Activated CD4-positive, alpha-beta T cell treated with anti-CD3 and anti-CD28 coated beads, Interleukin-10, Interleukin-2, amounts not matched to agents 100 ng/mL and 50 ng/mL, durations not matched to agents 16 hours and 8 hours (primary cell): Measurements from ENCODE around the gene PARN.

Source experiments
- DNase-seq: peaks from one replicate; pipeline ENCODE4 v3.0.0-alpha.2; 2020

Gene PARN

GRCh38 chr16:14495213-14496046 lies 134.6 kb downstream of the PARN start:
- no peak for DNase-seq

DNA sequence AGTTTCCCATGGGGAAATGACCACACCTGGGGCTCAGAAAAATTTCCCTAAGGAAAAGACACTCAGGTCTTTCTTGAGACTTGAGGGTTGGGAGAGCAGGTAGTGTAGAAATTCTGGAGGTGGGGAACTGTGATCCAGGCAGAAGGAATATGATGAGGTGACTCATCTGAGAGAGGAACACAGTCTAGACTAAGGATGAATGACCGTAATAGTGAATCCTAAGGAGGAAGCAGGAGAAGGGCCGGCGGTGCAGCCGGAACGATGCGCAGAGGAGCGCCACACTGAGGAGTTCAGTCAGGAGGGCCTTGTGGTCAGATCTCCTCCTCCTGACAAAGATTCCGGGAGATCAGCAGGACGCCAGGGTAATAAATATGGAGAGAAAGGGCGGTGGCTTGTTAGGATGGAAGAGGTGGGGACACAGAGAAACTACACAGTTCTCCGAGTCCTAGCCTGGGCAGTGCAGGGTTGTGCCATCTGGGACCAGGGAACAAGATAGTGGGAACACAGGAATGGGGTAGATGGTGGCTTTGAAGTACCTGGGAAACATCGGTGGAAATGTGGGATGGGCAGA lies 135.6 kb downstream of the PARN start:
- DNase-seq = no peak

DNA sequence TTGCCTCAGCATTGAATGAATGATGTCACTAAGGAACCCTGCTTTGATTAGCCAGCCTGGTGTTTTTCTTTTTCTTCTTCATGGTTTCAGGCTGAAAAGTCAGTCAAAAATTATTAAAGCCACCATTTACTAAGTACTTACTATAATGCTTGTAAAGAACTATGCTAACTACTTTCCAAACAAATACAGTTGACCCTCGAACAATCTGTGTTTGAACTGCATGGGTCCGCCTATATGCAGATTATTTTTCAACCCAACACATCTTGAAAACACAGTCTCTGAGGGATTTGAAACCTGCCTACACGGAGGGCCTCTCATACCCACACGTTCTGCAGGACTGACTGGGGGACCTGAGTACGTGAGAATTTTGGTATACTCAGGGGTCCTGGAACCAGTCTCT lies 136.3 kb downstream of the PARN start:
- no peak for DNase-seq

DNA sequence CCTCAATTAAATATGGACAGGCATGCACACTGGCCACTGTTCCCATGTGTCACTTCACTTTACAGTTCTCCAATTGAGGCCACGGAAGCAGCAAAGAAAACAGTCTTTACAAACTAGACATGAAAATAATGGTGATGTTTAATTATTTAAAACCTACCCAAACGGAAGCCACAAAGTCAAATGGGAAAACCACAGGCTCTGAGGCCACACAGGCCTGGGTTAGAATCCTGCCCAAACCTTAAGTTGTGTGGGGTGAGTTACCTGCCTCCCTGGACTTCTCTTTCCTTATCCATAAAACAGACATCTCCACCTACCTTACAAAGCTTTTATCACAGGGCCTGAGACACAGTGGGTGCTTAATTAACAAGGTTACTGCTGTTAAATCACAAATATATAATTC lies 137.4 kb downstream of the PARN start:
- no peak for DNase-seq

DNA sequence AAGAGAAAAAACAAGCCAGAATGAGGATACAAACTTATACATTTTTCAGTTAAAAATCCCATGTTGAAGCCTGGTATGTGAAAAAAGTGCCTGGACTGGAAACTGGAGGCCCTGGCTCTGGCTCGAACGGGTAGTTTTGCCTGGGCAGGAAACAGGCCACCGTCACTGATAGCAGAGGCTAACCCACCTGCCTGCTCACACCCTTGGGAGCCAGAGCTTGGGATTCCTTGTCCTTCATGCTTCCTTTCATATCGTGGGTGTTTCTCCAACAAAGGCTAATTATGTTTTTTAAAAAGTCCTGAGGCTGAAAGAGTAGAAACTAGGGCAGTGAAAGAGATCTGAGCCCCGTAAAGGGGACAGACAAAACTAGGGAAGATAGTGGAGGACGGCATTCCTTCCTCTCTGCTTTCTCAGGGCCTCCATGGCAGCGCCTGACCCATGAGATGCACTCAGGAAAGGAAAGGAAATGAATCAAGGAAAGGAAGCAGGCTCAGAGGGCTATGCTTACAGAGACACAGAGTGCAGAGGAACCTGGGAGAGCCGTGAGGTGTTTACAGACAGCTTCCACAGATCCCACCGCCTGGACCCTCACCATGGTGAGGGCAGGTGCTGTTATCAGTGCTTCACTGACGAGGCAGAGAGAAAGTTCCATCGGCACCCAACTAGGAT lies 138.1 kb downstream of the PARN start:
- no peak for DNase-seq

GRCh38 chr16:14490235-14490634 lies 139.8 kb downstream of the PARN start:
- DNase-seq = no peak

DNA sequence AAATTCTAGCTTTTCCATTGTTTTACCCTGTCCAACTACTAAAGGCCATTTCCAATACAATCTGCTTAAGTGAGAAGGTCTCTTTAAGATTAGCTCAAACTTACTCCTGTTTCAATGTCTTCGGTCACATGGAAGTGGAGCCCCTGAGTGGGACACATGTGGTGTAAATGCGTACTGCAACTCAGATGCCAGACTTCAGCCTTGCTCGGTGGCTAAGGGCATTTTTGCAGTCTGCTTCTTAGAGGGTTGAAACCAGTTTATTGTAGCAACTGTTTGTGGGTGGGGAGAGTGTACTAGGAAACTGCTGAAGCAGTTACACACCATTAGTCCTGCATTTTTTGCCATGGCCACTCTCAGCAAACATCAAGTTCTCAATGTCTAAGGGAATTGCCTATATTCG lies 140.6 kb downstream of the PARN start:
- DNase-seq = no peak

- DNase-seq = no peak
Measured at GRCh38 chr16:14487579-14487978, 142.5 kb downstream of the PARN start.

DNA sequence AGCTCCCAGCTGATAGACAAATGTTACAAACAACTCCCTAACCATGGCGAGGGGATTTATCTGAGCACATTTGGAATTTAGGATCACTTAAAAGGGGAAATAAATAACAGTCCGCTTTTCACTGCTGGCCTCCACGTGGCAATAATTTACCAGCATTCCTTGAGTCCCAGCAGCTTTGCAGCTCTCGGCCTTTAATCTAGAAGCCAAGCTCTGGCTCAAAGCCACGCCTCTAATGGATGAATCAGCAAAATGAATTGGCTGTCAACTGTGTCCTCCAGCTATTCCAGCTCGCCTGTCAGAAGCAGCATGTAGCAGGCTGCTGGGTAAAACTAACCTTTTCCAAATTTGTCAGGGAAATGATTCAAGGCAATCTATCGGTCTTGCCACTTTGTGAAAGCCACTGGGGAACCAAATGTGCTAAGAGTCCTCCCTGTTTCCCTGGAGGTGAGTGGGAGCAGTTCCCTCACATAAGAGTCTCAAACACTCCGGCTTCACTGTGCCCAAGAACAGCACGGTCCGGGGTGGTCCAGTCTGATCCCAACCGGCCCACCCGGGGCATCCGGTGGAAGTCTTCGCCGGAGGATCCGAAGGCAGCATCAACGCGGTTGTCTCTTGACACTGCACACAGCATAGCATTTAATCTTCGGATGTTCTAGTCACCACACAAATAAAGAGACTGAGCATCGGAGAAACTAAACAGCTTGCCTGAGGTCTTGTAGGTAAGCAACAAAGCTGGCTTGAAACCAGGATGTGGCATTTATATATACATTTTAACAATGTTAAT lies 143.3 kb downstream of the PARN start:
- DNase-seq = no peak

GRCh38 chr16:14485811-14486519 lies 144.1 kb downstream of the PARN start:
- DNase-seq = no peak

- no peak for DNase-seq
Measured at GRCh38 chr16:14485121-14485551, 144.9 kb downstream of the PARN start.

GRCh38 chr16:14483819-14484385 lies 146.2 kb downstream of the PARN start:
- no peak for DNase-seq

DNA sequence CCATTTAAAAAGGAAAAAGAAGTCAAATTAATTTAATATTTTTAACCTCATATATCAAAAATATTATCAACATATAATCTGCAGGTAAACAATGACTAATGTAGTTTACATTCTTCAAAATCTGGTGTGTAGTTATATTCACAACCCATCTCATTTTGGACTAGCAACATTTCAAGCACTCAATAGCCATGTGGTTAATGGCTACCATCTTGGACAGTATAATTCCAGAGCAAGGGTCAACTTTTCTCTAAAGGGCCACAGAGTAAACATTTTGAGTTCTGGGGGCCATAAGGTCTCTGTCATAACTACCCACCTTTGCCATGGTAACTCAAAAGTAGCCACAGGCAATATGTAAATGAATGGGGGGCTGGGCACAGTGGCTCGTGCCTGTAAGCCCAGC lies 153.9 kb downstream of the PARN start:
- no peak for DNase-seq

- DNase-seq = no peak
Measured at GRCh38 chr16:14475370-14476139, 154.5 kb downstream of the PARN start.

DNA sequence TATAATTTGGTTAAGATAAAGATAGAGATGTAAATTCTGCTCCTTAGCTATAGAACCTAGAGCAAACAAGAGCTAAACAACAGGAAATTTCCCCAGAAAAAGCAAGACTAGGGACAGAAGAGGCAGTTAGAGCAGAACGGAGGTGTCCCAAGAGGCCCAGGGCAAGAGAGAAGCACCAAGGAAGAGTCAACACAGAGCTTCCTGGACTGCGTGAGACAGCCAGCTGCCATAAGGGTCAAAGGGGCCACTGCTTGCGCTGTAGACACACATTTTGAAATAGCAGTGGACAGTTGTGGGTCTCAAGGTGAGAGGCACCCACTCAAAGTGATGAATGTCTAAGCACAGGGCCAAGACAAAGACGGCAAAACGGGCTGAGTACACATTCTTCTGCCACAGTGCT lies 156.6 kb downstream of the PARN start:
- DNase-seq = no peak

- no peak for DNase-seq
Measured at GRCh38 chr16:14472357-14472756, 157.7 kb downstream of the PARN start.

DNA sequence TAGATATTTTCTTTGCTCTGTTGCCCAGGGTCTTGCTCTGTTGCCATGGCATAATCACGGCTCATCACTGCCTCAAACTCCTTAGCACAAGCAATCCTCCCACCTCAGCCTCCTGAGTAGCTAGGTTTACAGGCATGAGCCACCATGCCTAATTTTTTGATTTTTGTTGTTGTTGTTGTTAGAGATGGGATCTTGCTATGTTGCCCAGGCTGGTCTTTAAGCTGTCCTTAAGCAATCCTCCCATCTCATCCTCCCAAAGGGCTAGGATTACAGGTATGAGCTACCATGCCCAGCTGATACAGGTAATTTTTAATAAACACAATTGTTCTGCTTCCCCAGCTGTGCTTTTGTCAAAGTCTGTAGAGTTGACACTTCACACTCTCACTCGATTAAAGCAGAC lies 159.3 kb downstream of the PARN start:
- DNase-seq = no peak

GRCh38 chr16:14465799-14466198 lies 164.3 kb downstream of the PARN start:
- DNase-seq = no peak

DNA sequence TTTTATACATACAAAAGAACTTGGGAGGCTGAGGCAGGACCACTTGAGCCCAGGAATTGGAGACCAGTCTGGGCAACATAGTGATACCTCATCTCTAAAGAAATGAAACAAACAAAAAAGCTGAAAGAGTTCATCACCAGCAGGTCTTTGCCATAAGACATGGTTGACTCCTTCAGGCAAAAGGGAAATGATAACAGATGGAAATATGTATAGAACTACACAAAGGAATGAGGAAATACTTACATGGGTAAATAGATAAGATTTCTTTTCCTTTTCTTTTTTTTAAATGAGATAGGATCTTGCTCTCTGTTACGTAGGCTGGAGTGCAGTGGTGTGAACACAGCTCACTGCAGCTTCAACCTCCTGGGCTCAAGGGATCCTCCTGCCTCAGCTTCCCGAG lies 165.3 kb downstream of the PARN start:
- DNase-seq = no peak

GRCh38 chr16:14464192-14464591 lies 165.9 kb downstream of the PARN start:
- DNase-seq = no peak

GRCh38 chr16:14462811-14463210 lies 167.2 kb downstream of the PARN start:
- DNase-seq = no peak

DNA sequence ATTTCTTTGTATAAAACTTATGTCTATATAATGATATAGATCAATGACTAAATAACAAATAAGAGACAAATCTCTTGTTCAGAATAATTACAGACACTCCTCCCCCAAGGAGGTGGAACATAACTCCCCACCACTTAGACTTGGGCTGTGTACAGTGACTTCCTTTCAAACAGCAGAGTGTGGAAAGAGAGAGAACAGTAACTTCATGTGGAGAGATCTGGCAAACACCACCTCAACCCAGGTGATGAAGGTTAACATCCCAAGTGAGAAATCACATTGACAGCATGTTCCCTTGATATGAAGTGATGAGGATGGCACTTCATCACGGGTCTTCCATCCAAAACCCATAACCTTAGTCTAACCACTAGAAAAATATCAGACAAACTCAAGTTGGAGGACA lies 169.3 kb downstream of the PARN start:
- no peak for DNase-seq
